Hepatocyte (in vitro differentiated cells): ENCODE measurements around the gene LSM4.

Experiments used
- CTCF ChIP-seq: fragments of 200-600 bp; sonication (generic); IDR thresholded peaks from 2 replicates; pipeline ENCODE4 v1.5.1; 2016; ENCODE audit warnings: antibody characterized with exemption, mild to moderate bottlenecking; ENCODE audit not compliant: poor library complexity
- EZH2 ChIP-seq: fragments of 200-600 bp; sonication (generic); IDR thresholded peaks from 2 replicates; pipeline ENCODE4 v1.6.1; 2016; ENCODE audit warnings: antibody characterized with exemption, mild to moderate bottlenecking, borderline replicate concordance

DNA sequence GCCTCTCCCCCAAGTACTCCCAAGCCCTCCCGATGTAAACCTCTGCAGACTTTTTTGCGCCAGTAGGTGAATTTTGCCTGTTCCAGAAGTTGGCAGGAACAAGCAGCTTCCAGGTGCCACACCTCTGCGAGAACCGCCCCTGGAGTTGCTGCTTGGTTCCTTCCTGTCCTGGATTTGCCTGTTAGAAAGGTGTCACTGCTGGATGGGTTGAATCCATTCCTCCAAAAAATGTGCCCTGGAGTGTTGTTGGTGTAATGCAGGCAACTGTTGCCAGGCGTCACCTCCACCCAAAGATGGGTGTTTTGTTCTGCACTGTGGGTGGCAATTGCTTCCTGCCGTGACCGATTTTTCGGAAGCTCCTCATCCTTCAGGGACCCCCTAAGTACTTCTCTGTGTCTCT is 23.2 kb upstream of the LSM4 start:
- TF ChIP-seq CTCF: no peak
- no peak for TF ChIP-seq EZH2
